Endothelial cell of umbilical vein (primary cell): ENCODE results near the gene CELSR2. TPM values are rescaled to one million over a fixed set of nuclear protein-coding genes. Genes with fewer than 3 reads are reported as not detected.

Source experiments
- BruUV-seq: library from RNA; stranded (reverse); fragments of 400-500 nt; replicated peaks from 2 replicates; lab custom pipeline; 2021; lab: Mats Ljungman, UMichigan
- CTCF ChIA-PET: fragments of 300-600, 350-600 bp; sonication (Branson Sonifier 250); formaldehyde crosslinking; loops from one replicate; lab custom pipeline; 2021; ENCODE audit warnings: antibody characterized with exemption, inconsistent platforms; lab: Charles Lee
- POLR2A ChIA-PET: fragments of 300-600, 350-600 bp; sonication (Branson Sonifier 250); formaldehyde crosslinking; loops from one replicate; lab custom pipeline; 2021; ENCODE audit warnings: antibody characterized with exemption, inconsistent platforms; lab: Charles Lee
- DNase-seq: peaks from one replicate; pipeline ENCODE4 v3.0.0-alpha.2; 2011; ENCODE audit warnings: low read depth, low spot score
- FAIRE-seq: peaks from 2 replicates; lab custom pipeline; 2011; peaks lifted over from hg19 to GRCh38; lab: Jason Lieb, UNC
- H2AFZ ChIP-seq: 2 replicates; pipeline ENCODE4 v1.6.0; 2012; ENCODE audit warnings: low read depth, low read length, control low read depth, inconsistent platforms
- H3K27ac ChIP-seq: 2 replicates; pipeline ENCODE4 v1.5.1; 2011; ENCODE audit warnings: low read depth, mild to moderate bottlenecking, control low read depth, low read length, moderate library complexity; ENCODE audit not compliant: insufficient read depth
- H3K27me3 ChIP-seq, 2 experiments: 2 replicates each; pipeline versions ENCODE4 v1.6.0 to v1.6.1; 2011; ENCODE audit warnings: low read length in 2 of 2, mixed read lengths in 1 of 2; ENCODE audit not compliant: control insufficient read depth in 2 of 2, insufficient read depth in 2 of 2
- H3K36me3 ChIP-seq, 2 experiments: 2 replicates in 1 of 2; 3 replicates in 1 of 2; pipeline ENCODE4 v1.5.1; 2011; ENCODE audit warnings: low read length in 2 of 2, mild to moderate bottlenecking in 1 of 2, moderate library complexity in 1 of 2; ENCODE audit not compliant: control insufficient read depth in 2 of 2, insufficient read depth in 2 of 2; ENCODE audit errors: extremely low read depth in 1 of 2
- H3K4me1 ChIP-seq: 3 replicates; pipeline ENCODE4 v1.5.1; 2011; ENCODE audit warnings: mild to moderate bottlenecking, low read length; ENCODE audit not compliant: control insufficient read depth, insufficient read depth; ENCODE audit errors: extremely low read depth
- H3K4me2 ChIP-seq: 2 replicates; pipeline ENCODE4 v1.6.1; 2011; ENCODE audit warnings: low read length, control low read depth, mixed read lengths; ENCODE audit not compliant: insufficient read depth
- H3K4me3 ChIP-seq, 3 experiments: fragments of 200-600 bp in 1 of 3; sonication (generic), shearing (Covaris generic) in 1 of 3; replicated peaks in 1 of 3; 2 replicates each; pipeline ENCODE4 v1.5.1; 2011 to 2016; ENCODE audit warnings: control low read depth in 3 of 3, low read length in 3 of 3, mild to moderate bottlenecking in 2 of 3, inconsistent platforms in 1 of 3, low read depth in 1 of 3, moderate library complexity in 1 of 3; ENCODE audit not compliant: insufficient read depth in 1 of 3
- H3K79me2 ChIP-seq: 2 replicates; pipeline ENCODE4 v1.6.0; 2012; ENCODE audit warnings: low read length, inconsistent platforms; ENCODE audit not compliant: control insufficient read depth, insufficient read depth
- H3K9ac ChIP-seq: replicated peaks from 2 replicates; pipeline ENCODE3; 2011; ENCODE audit warnings: low read length, control low read depth; ENCODE audit not compliant: insufficient read depth; ENCODE audit errors: extremely low read depth
- H3K9me1 ChIP-seq: replicated peaks from 3 replicates; pipeline ENCODE4 v1.6.0; 2011; ENCODE audit warnings: mild to moderate bottlenecking, low read length; ENCODE audit not compliant: control insufficient read depth, insufficient read depth; ENCODE audit errors: extremely low read depth
- H3K9me3 ChIP-seq: replicated peaks from 2 replicates; pipeline ENCODE4 v1.5.1; 2012; ENCODE audit warnings: low read length, inconsistent platforms; ENCODE audit not compliant: control insufficient read depth, insufficient read depth
- H4K20me1 ChIP-seq: replicated peaks from 2 replicates; pipeline ENCODE3; 2011; ENCODE audit warnings: mild to moderate bottlenecking, low read length; ENCODE audit not compliant: control insufficient read depth, insufficient read depth; ENCODE audit errors: extremely low read depth
- CTCF ChIP-seq, 2 donors: IDR thresholded peaks; 1 replicate in 1 of 2; 2 replicates in 1 of 2; pipeline ENCODE4 v1.5.1; 2011; ENCODE audit warnings: low read length in 2 of 2, mild to moderate bottlenecking in 2 of 2, moderate library complexity in 2 of 2, control low read depth in 1 of 2, inconsistent platforms in 1 of 2, low read depth in 1 of 2; ENCODE audit not compliant: insufficient read depth in 1 of 2; ENCODE audit errors: extremely low read depth in 1 of 2
- EZH2 ChIP-seq: IDR thresholded peaks from 2 replicates; pipeline ENCODE4 v1.6.1; 2012; ENCODE audit warnings: borderline replicate concordance, low read depth, mild to moderate bottlenecking, moderate library complexity, low read length, inconsistent platforms; ENCODE audit not compliant: severe bottlenecking
- FOS ChIP-seq: IDR thresholded peaks from 2 replicates; pipeline ENCODE4 v1.6.1; 2011; ENCODE audit warnings: mild to moderate bottlenecking, low read length, moderate library complexity, borderline replicate concordance; ENCODE audit not compliant: insufficient read depth
- GATA2 ChIP-seq: IDR thresholded peaks from 2 replicates; pipeline ENCODE4 v1.7.0; 2011; ENCODE audit warnings: low read depth, mild to moderate bottlenecking, moderate library complexity, mixed read lengths, low read length; ENCODE audit not compliant: insufficient read length, insufficient read depth
- JUN ChIP-seq: IDR thresholded peaks from 2 replicates; pipeline ENCODE4 v1.6.1; 2011; ENCODE audit warnings: borderline replicate concordance, low read depth; ENCODE audit not compliant: insufficient read length, insufficient read depth
- MAX ChIP-seq: IDR thresholded peaks from 2 replicates; pipeline ENCODE4 v1.6.1; 2011; ENCODE audit not compliant: insufficient read depth, insufficient read length
- MYC ChIP-seq: IDR thresholded peaks from one replicate; pipeline ENCODE4 v1.6.1; 2011; ENCODE audit warnings: mild to moderate bottlenecking, low read depth, low read length
- POLR2A ChIP-seq: IDR thresholded peaks from 2 replicates; pipeline ENCODE4 v1.6.1; 2012; ENCODE audit warnings: low read depth, mild to moderate bottlenecking, control low read depth, low read length
- POLR2AphosphoS5 ChIP-seq: IDR thresholded peaks from 2 replicates; pipeline ENCODE4 v1.6.1; 2012; ENCODE audit warnings: low read depth, mild to moderate bottlenecking, control low read depth, low read length, moderate library complexity; ENCODE audit not compliant: insufficient read depth
- dilution Hi-C: fragments of 300-500 bp; cut with MboI; formaldehyde crosslinking; loops from one replicate; pipeline ENCODE4 v1.15.0; 2019; ENCODE audit warnings: low sequenced_read_pairs; ENCODE audit not compliant: extremely low pct_ligation_motif_present
- intact Hi-C: fragments of 100-400 bp; cut with micrococcal nuclease; formaldehyde crosslinking; loops from one replicate; pipeline ENCODE4 v1.10.0; 2022
- polyA plus RNA-seq, 4 experiments: library from polyadenylated mRNA; depleted of rRNA in 3 of 4; stranded (reverse) in 3 of 4; unstranded in 1 of 4; fragments of >200 nt; gene quantifications; 2 replicates each; pipeline versions ENCODE4 v1.2.1 to v1.2.3, GENCODE V29; 2011 to 2012; ENCODE audit warnings: missing spikeins in 1 of 4
- total RNA-seq: library from RNA; stranded (reverse); gene quantifications from 2 replicates; pipeline ENCODE4 v1.2.3, GENCODE V29; 2021

CELSR2 gene
- total and polyA plus RNA-seq, 2 donors (not counting 3 experiments of a cell fraction or from before 2014, with no cell fraction given) = 0.90 to 1.4 TPM

GRCh38 chr1:109312978-109313775 lies 63.8 kb downstream of the CELSR2 start:
- TSS peak; percentile 9 for BruUV-seq
- H3K4me1 ChIP-seq = no peaks in the 10 kb centered on the region
- H3K27me3 ChIP-seq = peaks cover 4 to 6% of the 10 kb centered on the region in 2 experiments
- H3K9me1 ChIP-seq = no peaks in the 10 kb centered on the region
- H3K9ac ChIP-seq = no peak overlapping the region
- dilution Hi-C loops (no loop called here), intact Hi-C loops (no loop called here)
- no peak overlapping the region for H3K4me3 ChIP-seq
- no peak overlapping the region for H2AFZ ChIP-seq
- no peaks in the 10 kb centered on the region for H4K20me1 ChIP-seq
- H3K79me2 ChIP-seq = no peaks in the 10 kb centered on the region
- no peak overlapping the region for H3K4me2 ChIP-seq
- DNase-seq (no peak), FAIRE-seq (no peak)
- ChIA-PET CTCF (no interaction called here), POLR2A (no interaction called here)
- H3K36me3 ChIP-seq = no peaks in the 10 kb centered on the region
- no peak overlapping the region for H3K27ac ChIP-seq
- no peak for TF ChIP-seq MYC
- no peak for TF ChIP-seq CTCF (IDR thresholded peaks at IDR 0.05; ENCODE audit: extremely low read depth in 1 of 2, insufficient read depth in 1 of 2, low read depth in 1 of 2, low read length in 2 of 2)
- TF ChIP-seq JUN = no peak
- TF ChIP-seq FOS = no peak
- no peak for TF ChIP-seq POLR2A
- no peak for TF ChIP-seq EZH2
- TF ChIP-seq GATA2 = no peak
- TF ChIP-seq MAX = no peak
- no peak for TF ChIP-seq POLR2AphosphoS5
- H3K9me3 ChIP-seq = no peaks in the 10 kb centered on the region
